Endothelial cell (in vitro differentiated cells): Measurements from ENCODE around the gene CPLANE1. TPM values are rescaled to one million over a fixed set of nuclear protein-coding genes. Genes with fewer than 3 reads are reported as not detected.
"Not testable (repeated sequence)": the region's sequence is repeated elsewhere in the genome, so short reads cannot be mapped to it uniquely, and the experiment has no call there.

Experiments used
- DNase-seq: peaks from one replicate; pipeline ENCODE4 v3.0.0; 2021; ENCODE audit warnings: low spot score
- H3K27ac Mint-ChIP-seq: one replicate; pipeline ENCODE4 v1.8.0; 2021; ENCODE audit warnings: mixed read lengths, inconsistent platforms; ENCODE audit not compliant: unreplicated experiment
- H3K27me3 Mint-ChIP-seq: one replicate; pipeline ENCODE4 v1.8.0; 2021; ENCODE audit warnings: mild to moderate bottlenecking, moderate library complexity, mixed read lengths, inconsistent platforms; ENCODE audit not compliant: unreplicated experiment
- H3K36me3 Mint-ChIP-seq: one replicate; pipeline ENCODE4 v1.8.0; 2021; ENCODE audit warnings: mild to moderate bottlenecking, low read depth, mixed read lengths, inconsistent platforms; ENCODE audit not compliant: unreplicated experiment
- H3K4me1 Mint-ChIP-seq: one replicate; pipeline ENCODE4 v1.8.0; 2021; ENCODE audit warnings: mild to moderate bottlenecking, mixed read lengths, inconsistent platforms; ENCODE audit not compliant: unreplicated experiment
- H3K4me3 Mint-ChIP-seq: one replicate; pipeline ENCODE4 v1.8.0; 2021; ENCODE audit warnings: mild to moderate bottlenecking, mixed read lengths, inconsistent platforms; ENCODE audit not compliant: unreplicated experiment
- H3K9me3 Mint-ChIP-seq: one replicate; pipeline ENCODE4 v1.8.0; 2021; ENCODE audit warnings: mixed read lengths, inconsistent platforms; ENCODE audit not compliant: unreplicated experiment
- total RNA-seq: library from RNA; stranded (reverse); fragmentation: NEBNext Ultra II Directional; extraction: Animal tissue kit (Norgen Biotek cat#: 25700); gene quantifications from one replicate; pipeline ENCODE4 v1.2.1, GENCODE V29; 2021; ENCODE audit not compliant: unreplicated experiment
- TF ChIP-seq, protein P1 (sequence below): fragments of 200-600 bp; sonication (generic); IDR thresholded peaks from one replicate; pipeline ENCODE4 v1.5.0; 2021; ENCODE audit warnings: antibody characterized with exemption; ENCODE audit not compliant: unreplicated experiment

Gene CPLANE1
- total RNA-seq, 1 donor from 2014 or later = 25.8 TPM

DNA sequence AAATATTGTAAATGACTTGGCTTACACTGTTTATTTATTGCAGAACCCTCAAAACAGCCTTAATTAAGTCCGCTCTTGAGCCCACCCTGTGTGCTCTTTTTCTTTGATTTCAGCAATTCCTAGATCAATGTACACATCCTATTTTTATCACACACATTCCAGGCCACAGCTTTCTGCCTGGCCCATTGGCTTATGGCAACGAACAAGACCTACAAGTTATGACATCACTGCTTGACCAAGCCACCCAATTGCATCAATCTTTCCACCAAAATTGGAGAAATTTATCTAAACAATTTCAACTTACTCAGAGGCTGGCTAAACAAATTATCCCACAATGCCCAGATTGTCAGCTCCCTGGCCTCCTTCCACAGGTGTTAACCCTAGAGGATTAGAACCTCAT lies 158.4 kb downstream of the CPLANE1 start:
- Mint-ChIP-seq H3K27ac (no peak overlapping the region), H3K27me3 (peaks cover 2% of the 10 kb centered on the region), H3K4me3 (no peak overlapping the region), H3K4me1 (peaks cover 5% of the 10 kb centered on the region), H3K36me3 (peaks cover 16% of the 10 kb centered on the region), H3K9me3 (no peaks in the 10 kb centered on the region)
- TF ChIP-seq, protein P1, sequence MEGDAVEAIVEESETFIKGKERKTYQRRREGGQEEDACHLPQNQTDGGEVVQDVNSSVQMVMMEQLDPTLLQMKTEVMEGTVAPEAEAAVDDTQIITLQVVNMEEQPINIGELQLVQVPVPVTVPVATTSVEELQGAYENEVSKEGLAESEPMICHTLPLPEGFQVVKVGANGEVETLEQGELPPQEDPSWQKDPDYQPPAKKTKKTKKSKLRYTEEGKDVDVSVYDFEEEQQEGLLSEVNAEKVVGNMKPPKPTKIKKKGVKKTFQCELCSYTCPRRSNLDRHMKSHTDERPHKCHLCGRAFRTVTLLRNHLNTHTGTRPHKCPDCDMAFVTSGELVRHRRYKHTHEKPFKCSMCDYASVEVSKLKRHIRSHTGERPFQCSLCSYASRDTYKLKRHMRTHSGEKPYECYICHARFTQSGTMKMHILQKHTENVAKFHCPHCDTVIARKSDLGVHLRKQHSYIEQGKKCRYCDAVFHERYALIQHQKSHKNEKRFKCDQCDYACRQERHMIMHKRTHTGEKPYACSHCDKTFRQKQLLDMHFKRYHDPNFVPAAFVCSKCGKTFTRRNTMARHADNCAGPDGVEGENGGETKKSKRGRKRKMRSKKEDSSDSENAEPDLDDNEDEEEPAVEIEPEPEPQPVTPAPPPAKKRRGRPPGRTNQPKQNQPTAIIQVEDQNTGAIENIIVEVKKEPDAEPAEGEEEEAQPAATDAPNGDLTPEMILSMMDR = no peak
- no peak for DNase-seq

DNA sequence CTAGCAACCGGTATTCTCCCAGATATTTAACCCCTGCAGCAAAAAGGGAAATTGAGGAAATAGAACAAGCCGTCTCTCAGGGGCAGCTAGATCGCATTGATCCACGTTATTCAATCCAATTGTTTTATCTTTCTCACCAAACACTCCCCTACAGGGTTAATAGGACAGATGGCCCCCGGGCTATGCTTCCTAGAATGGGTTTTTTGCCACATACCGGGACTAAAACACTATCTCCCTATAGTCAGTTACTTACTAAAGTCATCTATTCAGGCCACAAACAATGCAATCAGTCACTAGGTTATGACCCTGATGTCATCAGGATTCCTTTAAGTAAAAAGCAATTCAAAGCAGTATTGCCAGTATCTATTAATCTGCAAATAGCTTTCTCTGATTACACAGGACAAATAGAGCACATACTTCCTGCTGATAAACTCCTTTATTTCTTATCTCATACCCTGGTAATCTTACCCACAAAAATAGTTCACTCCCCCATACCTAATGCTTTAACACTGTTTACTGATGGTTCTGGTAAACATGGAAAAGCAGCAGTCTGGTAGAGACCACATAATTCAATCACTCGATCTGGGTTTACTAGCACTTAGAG lies 159.0 kb downstream of the CPLANE1 start:
- no peak overlapping the region for H3K4me3 Mint-ChIP-seq
- H3K27me3 Mint-ChIP-seq = peaks cover 2% of the 10 kb centered on the region
- H3K36me3 Mint-ChIP-seq = peaks cover 22% of the 10 kb centered on the region
- TF ChIP-seq, protein P1 = no peak
- H3K27ac Mint-ChIP-seq = no peak overlapping the region
- H3K9me3 Mint-ChIP-seq = no peaks in the 10 kb centered on the region
- peaks cover 5% of the 10 kb centered on the region for H3K4me1 Mint-ChIP-seq
- DNase-seq = no peak

DNA sequence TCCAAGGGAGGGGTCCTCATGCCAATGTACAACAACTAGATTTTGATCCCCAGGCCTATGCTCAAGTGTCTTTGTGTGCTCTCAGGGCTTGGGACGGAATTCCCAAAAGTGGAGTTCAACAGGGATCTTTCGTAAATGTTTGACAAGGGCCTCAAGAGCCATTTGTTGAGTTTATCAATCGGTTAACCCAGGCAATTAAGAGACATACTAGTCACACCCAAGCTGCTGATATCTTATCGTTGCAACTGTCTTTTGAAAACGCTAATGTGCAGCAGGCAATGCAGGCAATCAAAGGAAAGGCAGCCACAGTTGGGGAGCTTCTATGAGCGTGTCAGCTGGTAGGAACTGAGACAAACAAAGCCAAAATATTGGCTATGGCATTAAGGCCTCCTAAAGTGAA lies 161.2 kb downstream of the CPLANE1 start:
- Mint-ChIP-seq H3K9me3 (no peaks in the 10 kb centered on the region), H3K36me3 (peaks cover 22% of the 10 kb centered on the region), H3K4me1 (peaks cover 11% of the 10 kb centered on the region), H3K27ac (no peak overlapping the region), H3K27me3 (peaks cover 2% of the 10 kb centered on the region), H3K4me3 (no peak overlapping the region)
- DNase-seq = no peak
- TF ChIP-seq, protein P1 = no peak

DNA sequence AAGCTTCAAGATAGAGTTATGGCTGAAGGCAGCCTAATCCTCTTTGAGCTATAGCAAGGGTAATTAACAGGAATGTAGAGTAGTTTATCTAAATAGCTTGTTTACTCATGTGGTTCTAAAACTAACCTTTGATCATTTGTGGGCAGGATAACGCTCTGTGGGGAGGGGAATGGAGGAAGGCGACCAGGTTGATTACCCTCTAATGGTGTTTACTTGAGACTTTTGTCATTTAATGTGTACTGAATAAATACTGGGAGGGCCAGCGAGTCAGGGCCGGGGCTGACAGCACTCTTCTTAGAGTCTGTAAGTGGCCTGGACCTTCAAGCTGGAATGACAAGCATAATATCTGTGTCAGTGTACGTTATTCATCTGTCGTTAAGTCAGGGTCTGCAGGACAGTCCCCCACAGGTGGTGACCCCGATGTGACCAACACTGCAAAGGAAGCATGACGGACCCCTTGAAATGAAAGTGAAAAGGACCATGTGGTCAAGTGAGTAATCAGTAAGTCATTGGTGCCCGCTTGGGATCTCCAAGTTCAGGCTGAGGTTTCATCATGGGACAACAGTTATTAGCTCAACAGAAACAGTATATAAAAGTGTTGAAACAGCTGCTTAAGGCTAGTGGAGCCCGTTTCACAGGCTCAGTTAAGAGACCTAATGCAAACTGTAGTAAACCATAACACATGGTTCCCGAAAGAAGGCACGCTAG lies 162.6 kb downstream of the CPLANE1 start:
- Mint-ChIP-seq H3K27me3 (no peaks in the 10 kb centered on the region), H3K9me3 (no peaks in the 10 kb centered on the region), H3K27ac (no peak overlapping the region), H3K36me3 (peaks cover 26% of the 10 kb centered on the region), H3K4me3 (peak overlapping the region; percentile 19), H3K4me1 (peaks cover 16% of the 10 kb centered on the region)
- TF ChIP-seq, protein P1 = no peak
- DNase-seq = no peak

DNA sequence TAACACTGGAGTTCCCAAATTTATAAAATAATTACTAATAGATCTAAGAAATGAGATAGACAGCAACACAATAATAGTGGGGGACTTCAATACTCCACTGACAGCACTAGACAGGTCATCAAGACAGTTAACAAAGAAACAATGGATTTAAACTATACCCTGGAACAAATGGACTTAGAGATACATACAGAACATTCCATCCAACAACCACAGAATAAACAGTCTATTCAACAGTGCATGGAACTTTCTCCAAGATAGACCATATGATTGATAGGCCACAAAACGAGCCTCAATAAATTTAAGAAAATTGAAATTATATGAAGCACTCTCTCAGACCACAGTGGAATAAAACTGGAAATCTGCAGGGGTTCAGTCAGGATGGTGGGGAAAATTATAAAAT lies 163.2 kb downstream of the CPLANE1 start:
- DNase-seq, H3K27ac Mint-ChIP-seq, H3K9me3 Mint-ChIP-seq, H3K27me3 Mint-ChIP-seq, H3K4me3 Mint-ChIP-seq: not testable (repeated sequence)
- Mint-ChIP-seq H3K4me1 (peaks cover 16% of the 10 kb centered on the region), H3K36me3 (peaks cover 26% of the 10 kb centered on the region)

GRCh38 chr5:37082977-37083376 lies 166.2 kb downstream of the CPLANE1 start:
- not testable (repeated sequence) for H3K4me3 Mint-ChIP-seq

More at GRCh38 chr5:37082977-37083376, 166.2 kb downstream of the CPLANE1 start:
- Mint-ChIP-seq H3K36me3 (peaks cover 32% of the 10 kb centered on the region), H3K4me1 (peaks cover 11% of the 10 kb centered on the region)
- H3K27ac Mint-ChIP-seq, DNase-seq, H3K9me3 Mint-ChIP-seq, H3K27me3 Mint-ChIP-seq: not testable (repeated sequence)
